KMS-11 (cell line): Measurements from ENCODE around the gene XPOT.

ENCODE experiments used
- H2AFZ ChIP-seq: fragments of 200-600 bp; sonication (generic); 2 replicates; pipeline ENCODE4 v1.6.1; 2016; ENCODE audit warnings: antibody characterized with exemption, mixed run types, low read depth
- H3K27ac ChIP-seq: fragments of 200-600 bp; sonication (generic); 2 replicates; pipeline ENCODE4 v1.6.1; 2016; ENCODE audit warnings: mild to moderate bottlenecking, mixed run types
- H3K27me3 ChIP-seq: fragments of 200-600 bp; sonication (generic); 2 replicates; pipeline ENCODE4 v1.6.1; 2017; ENCODE audit warnings: mild to moderate bottlenecking, low read depth, mixed run types, moderate library complexity; ENCODE audit not compliant: insufficient read depth
- H3K36me3 ChIP-seq: fragments of 200-600 bp; sonication (generic); 2 replicates; pipeline ENCODE4 v1.6.1; 2017; ENCODE audit warnings: mild to moderate bottlenecking, mixed run types; ENCODE audit not compliant: insufficient read depth
- H3K4me1 ChIP-seq: fragments of 200-600 bp; sonication (generic); 2 replicates; pipeline ENCODE4 v1.6.1; 2016; ENCODE audit warnings: mild to moderate bottlenecking, low read depth, mixed run types; ENCODE audit not compliant: poor library complexity, severe bottlenecking
- H3K4me2 ChIP-seq: fragments of 200-600 bp; sonication (generic); 2 replicates; pipeline ENCODE4 v1.7.0; 2016; ENCODE audit warnings: mild to moderate bottlenecking, mixed run types
- H3K4me3 ChIP-seq: fragments of 200-600 bp; sonication (generic); IDR thresholded peaks from 2 replicates; pipeline ENCODE4 v1.6.1; 2017; ENCODE audit warnings: low read depth, low read length, mixed read lengths; ENCODE audit not compliant: insufficient read depth
- H3K79me2 ChIP-seq: fragments of 200-600 bp; sonication (generic); 2 replicates; pipeline ENCODE4 v1.6.1; 2016; ENCODE audit warnings: low read depth, mixed run types; ENCODE audit not compliant: insufficient read depth
- H3K9ac ChIP-seq: fragments of 200-600 bp; sonication (generic); 2 replicates; pipeline ENCODE4 v1.6.1; 2016; ENCODE audit warnings: mild to moderate bottlenecking, mixed run types
- H4K20me1 ChIP-seq: fragments of 200-600 bp; sonication (generic); 2 replicates; pipeline ENCODE4 v1.6.1; 2016; ENCODE audit warnings: mild to moderate bottlenecking, mixed run types; ENCODE audit not compliant: insufficient read depth
- CTCF ChIP-seq: fragments of 200-600 bp; sonication (generic); conservative IDR thresholded peaks from 2 replicates; pipeline ENCODE4 v1.6.1; 2017; ENCODE audit warnings: low read depth, mild to moderate bottlenecking, antibody characterized with exemption, low read length, moderate library complexity, mixed read lengths

Gene XPOT

DNA sequence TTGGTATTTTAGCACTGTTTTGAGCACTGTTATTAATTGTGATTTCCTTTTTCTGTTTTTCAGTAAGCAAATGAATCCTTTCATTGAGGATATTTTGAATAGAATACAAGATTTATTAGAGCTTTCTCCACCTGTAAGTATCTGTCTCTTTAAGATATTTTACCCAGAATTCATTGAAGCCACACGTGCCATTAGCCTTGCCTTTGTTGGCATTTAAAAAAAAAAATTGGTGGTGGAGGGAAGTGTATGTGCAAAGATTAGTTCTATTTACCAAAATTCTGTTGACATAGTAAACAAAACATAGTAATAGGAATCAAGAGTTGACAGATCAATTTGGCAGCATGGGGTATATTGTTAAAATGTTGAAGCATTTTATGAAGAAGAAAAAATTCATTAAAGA lies 23.8 kb downstream of the XPOT start:
- TF ChIP-seq CTCF = no peak
- Histone ChIP-seq H2AFZ (no peak overlapping the region), H3K4me3 (no peak overlapping the region), H3K9ac (no peak overlapping the region), H3K27ac (no peak overlapping the region), H3K27me3 (no peaks in the 10 kb centered on the region), H4K20me1 (0 out of 2 replicates have a peak, but pooled peaks cover 3% of the 10 kb centered on the region), H3K36me3 (peaks cover 76% of the 10 kb centered on the region), H3K79me2 (peaks cover 11% of the 10 kb centered on the region; the same call in 1 of the 2 replicates), H3K4me1 (peaks cover 20% of the 10 kb centered on the region), H3K4me2 (no peak overlapping the region)

- Histone ChIP-seq H3K4me1 (peaks cover 20% of the 10 kb centered on the region), H4K20me1 (0 out of 2 replicates have a peak, but pooled peaks cover 3% of the 10 kb centered on the region), H2AFZ (no peak overlapping the region), H3K36me3 (peaks cover 77% of the 10 kb centered on the region), H3K4me2 (no peak overlapping the region), H3K79me2 (peaks cover 16% of the 10 kb centered on the region; the same call in 1 of the 2 replicates), H3K27ac (no peak overlapping the region), H3K4me3 (no peak overlapping the region), H3K9ac (no peak overlapping the region), H3K27me3 (no peaks in the 10 kb centered on the region)
- TF ChIP-seq CTCF = no peak
Observed at GRCh38 chr12:64428956-64429355, 24.8 kb downstream of the XPOT start.

DNA sequence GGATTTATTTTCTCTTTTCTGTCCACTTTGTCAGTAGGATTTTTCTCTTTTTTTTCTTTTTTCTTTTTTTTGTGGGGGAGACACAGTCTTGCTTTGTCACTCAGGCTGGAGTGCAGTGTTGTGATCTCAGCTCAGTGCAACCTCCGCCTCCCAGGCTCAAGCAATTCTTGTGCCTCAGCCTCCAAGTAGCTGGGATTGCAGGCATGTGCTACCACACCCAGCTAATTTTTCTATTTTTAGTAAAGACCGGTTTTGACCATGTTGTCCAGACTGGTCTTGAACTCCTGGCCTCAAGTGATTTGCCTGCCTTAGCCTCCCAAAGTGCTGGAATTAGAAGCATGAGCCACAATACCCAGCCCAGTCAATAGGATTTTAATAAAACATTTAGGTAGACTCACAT lies 26.7 kb downstream of the XPOT start:
- Histone ChIP-seq H4K20me1 (0 out of 2 replicates have a peak, but pooled peaks cover 3% of the 10 kb centered on the region), H3K27ac (no peak overlapping the region), H2AFZ (no peak overlapping the region), H3K27me3 (no peaks in the 10 kb centered on the region), H3K4me1 (peaks cover 20% of the 10 kb centered on the region), H3K79me2 (peaks cover 16% of the 10 kb centered on the region; the same call in 1 of the 2 replicates), H3K36me3 (peaks cover 78% of the 10 kb centered on the region), H3K9ac (no peak overlapping the region), H3K4me3 (no peak overlapping the region), H3K4me2 (no peak overlapping the region)
- no peak for TF ChIP-seq CTCF

GRCh38 chr12:64431791-64432190 lies 27.6 kb downstream of the XPOT start:
- Histone ChIP-seq H3K27ac (no peak overlapping the region), H3K9ac (no peak overlapping the region), H3K36me3 (peaks cover 73% of the 10 kb centered on the region), H3K4me2 (no peak overlapping the region), H3K79me2 (peaks cover 16% of the 10 kb centered on the region; the same call in 1 of the 2 replicates), H2AFZ (no peak overlapping the region), H4K20me1 (0 out of 2 replicates have a peak, but pooled peaks cover 3% of the 10 kb centered on the region), H3K27me3 (no peaks in the 10 kb centered on the region), H3K4me1 (peaks cover 20% of the 10 kb centered on the region), H3K4me3 (no peak overlapping the region)
- no peak for TF ChIP-seq CTCF
